GM23338 (cell line): Measurements from ENCODE around the gene ZNF292.

ENCODE experiments used
- CTCF ChIP-seq, 2 experiments: fragments of 200-600 bp in 1 of 2; sonication (generic) in 1 of 2; conservative IDR thresholded peaks; 2 replicates each; pipeline versions ENCODE4 v1.5.1 to v1.6.1; 2016 to 2017; ENCODE audit warnings: antibody characterized with exemption in 2 of 2, low read depth in 2 of 2, mild to moderate bottlenecking in 2 of 2, moderate library complexity in 1 of 2
- REST ChIP-seq: IDR thresholded peaks from one replicate; pipeline ENCODE4 v1.6.1; 2018; ENCODE audit warnings: antibody characterized with exemption; ENCODE audit not compliant: unreplicated experiment

GRCh38 chr6:87224971-87225370, 69.6 kb downstream of the ZNF292 start:
- TF ChIP-seq REST (no peak), CTCF (conservative IDR thresholded peaks at IDR 0.05; ENCODE audit: low read depth in 2 of 2) (no peak)
